H9 (cell line): ENCODE measurements around the gene CCNQ. TPM values are rescaled to one million over a fixed set of nuclear protein-coding genes. Genes with fewer than 3 reads are reported as not detected.

Source experiments
- DNase-seq: peaks from one replicate; pipeline ENCODE4 v3.0.0-alpha.2; 2017
- H2AFZ ChIP-seq: one replicate; pipeline ENCODE4 v1.6.1; 2013; ENCODE audit warnings: mild to moderate bottlenecking, low read length, control low read depth, moderate library complexity
- H2AK5ac ChIP-seq: 2 replicates; pipeline ENCODE4 v1.6.1; 2013; ENCODE audit warnings: low read length, control low read depth, mixed read lengths; ENCODE audit not compliant: insufficient read length
- H2BK120ac ChIP-seq: one replicate; pipeline ENCODE4 v1.6.1; 2013; ENCODE audit warnings: low read depth, mild to moderate bottlenecking, low read length, control low read depth, inconsistent platforms; ENCODE audit not compliant: poor library complexity, severe bottlenecking
- H2BK12ac ChIP-seq: 2 replicates; pipeline ENCODE4 v1.6.1; 2013; ENCODE audit warnings: low read length, control low read depth, mixed read lengths, low read depth; ENCODE audit not compliant: insufficient read length
- H2BK15ac ChIP-seq: 2 replicates; pipeline ENCODE4 v1.6.1; 2013; ENCODE audit warnings: low read depth, low read length, control low read depth
- H2BK20ac ChIP-seq: one replicate; pipeline ENCODE4 v1.6.1; 2013; ENCODE audit warnings: low read depth, mild to moderate bottlenecking, low read length, control low read depth, inconsistent platforms; ENCODE audit not compliant: poor library complexity, severe bottlenecking
- H2BK5ac ChIP-seq: 2 replicates; pipeline ENCODE4 v1.6.1; 2013; ENCODE audit warnings: low read length, control low read depth, mixed read lengths; ENCODE audit not compliant: insufficient read length
- H3K14ac ChIP-seq: 2 replicates; pipeline ENCODE4 v1.6.1; 2013; ENCODE audit warnings: low read length, control low read depth; ENCODE audit not compliant: insufficient read depth
- H3K18ac ChIP-seq: 2 replicates; pipeline ENCODE4 v1.6.1; 2013; ENCODE audit warnings: low read depth, mild to moderate bottlenecking, mixed read lengths, low read length, control low read depth; ENCODE audit not compliant: insufficient read length
- H3K23ac ChIP-seq: 2 replicates; pipeline ENCODE4 v1.6.1; 2013; ENCODE audit warnings: low read length, control low read depth, mixed read lengths, low read depth; ENCODE audit not compliant: insufficient read length
- H3K23me2 ChIP-seq: 2 replicates; pipeline ENCODE4 v1.6.1; 2013; ENCODE audit warnings: low read depth, mild to moderate bottlenecking, mixed read lengths, low read length, control low read depth; ENCODE audit not compliant: insufficient read length, poor library complexity, severe bottlenecking
- H3K27ac ChIP-seq: 2 replicates; pipeline ENCODE4 v1.5.1; 2013; ENCODE audit warnings: low read length, control low read depth, mixed read lengths, low read depth; ENCODE audit not compliant: insufficient read length
- H3K27me3 ChIP-seq: 2 replicates; pipeline ENCODE4 v1.6.1; 2013; ENCODE audit warnings: low read length, control low read depth, inconsistent platforms; ENCODE audit not compliant: insufficient read depth
- H3K4ac ChIP-seq: 2 replicates; pipeline ENCODE4 v1.6.1; 2013; ENCODE audit warnings: low read depth, mild to moderate bottlenecking, control low read depth, inconsistent platforms, low read length, moderate library complexity
- H3K4me1 ChIP-seq: 2 replicates; pipeline ENCODE4 v1.6.1; 2013; ENCODE audit warnings: low read length, control low read depth, inconsistent platforms; ENCODE audit not compliant: insufficient read depth
- H3K4me2 ChIP-seq: 2 replicates; pipeline ENCODE4 v1.6.1; 2013; ENCODE audit warnings: low read length, control low read depth, mixed read lengths; ENCODE audit not compliant: insufficient read length, insufficient read depth
- H3K56ac ChIP-seq: 2 replicates; pipeline ENCODE4 v1.6.1; 2013; ENCODE audit warnings: low read depth, mild to moderate bottlenecking, mixed read lengths, low read length, control low read depth; ENCODE audit not compliant: insufficient read length
- H3K79me1 ChIP-seq: 2 replicates; pipeline ENCODE4 v1.6.1; 2013; ENCODE audit warnings: low read depth, mild to moderate bottlenecking, moderate library complexity, low read length, control low read depth, inconsistent platforms; ENCODE audit not compliant: insufficient read depth, poor library complexity, severe bottlenecking
- H3K79me2 ChIP-seq: 2 replicates; pipeline ENCODE4 v1.6.1; 2013; ENCODE audit warnings: low read length, control low read depth, inconsistent platforms; ENCODE audit not compliant: insufficient read depth
- H3K9ac ChIP-seq: 2 replicates; pipeline ENCODE4 v1.6.1; 2013; ENCODE audit warnings: low read length, control low read depth, mixed read lengths; ENCODE audit not compliant: insufficient read length; ENCODE audit errors: extremely low read depth
- H3K9me3 ChIP-seq: one replicate; pipeline ENCODE4 v1.6.1; 2013; ENCODE audit warnings: low read depth, low read length, inconsistent platforms; ENCODE audit not compliant: control insufficient read depth
- H3T11ph ChIP-seq: one replicate; pipeline ENCODE4 v1.6.1; 2013; ENCODE audit warnings: mild to moderate bottlenecking, low read length, control low read depth, inconsistent platforms
- H4K20me1 ChIP-seq: one replicate; pipeline ENCODE4 v1.6.1; 2013; ENCODE audit not compliant: control insufficient read depth, insufficient read length, insufficient read depth
- H4K5ac ChIP-seq: 2 replicates; pipeline ENCODE4 v1.6.1; 2013; ENCODE audit warnings: low read depth, mild to moderate bottlenecking, mixed read lengths, low read length, control low read depth; ENCODE audit not compliant: insufficient read length
- H4K8ac ChIP-seq: replicated peaks from 2 replicates; pipeline ENCODE4 v1.6.1; 2013; ENCODE audit warnings: low read length, control low read depth, mixed read lengths, low read depth; ENCODE audit not compliant: insufficient read length
- H4K91ac ChIP-seq: 2 replicates; pipeline ENCODE4 v1.6.1; 2013; ENCODE audit warnings: low read depth, mild to moderate bottlenecking, moderate library complexity, mixed read lengths, low read length, control low read depth; ENCODE audit not compliant: insufficient read length
- H3K27ac Mint-ChIP-seq, 3 experiments: 2 replicates in 2 of 3; 3 replicates in 1 of 3; pipeline ENCODE4 v1.8.0; 2020 to 2021; ENCODE audit warnings: mixed read lengths in 3 of 3, mild to moderate bottlenecking in 1 of 3, moderate library complexity in 1 of 3
- H3K27me3 Mint-ChIP-seq: 2 replicates; pipeline ENCODE4 v1.8.0; 2021; ENCODE audit warnings: low read depth, mild to moderate bottlenecking, moderate library complexity, mixed read lengths
- H3K36me3 Mint-ChIP-seq, 3 experiments: 2 replicates in 2 of 3; 3 replicates in 1 of 3; pipeline ENCODE4 v1.8.0; 2020 to 2021; ENCODE audit warnings: low read depth in 3 of 3, mixed read lengths in 3 of 3; ENCODE audit not compliant: insufficient read depth in 1 of 3
- H3K4me1 Mint-ChIP-seq, 2 experiments: 2 replicates each; pipeline ENCODE4 v1.8.0; 2020; ENCODE audit warnings: mixed read lengths in 2 of 2
- H3K4me3 Mint-ChIP-seq, 2 experiments: 2 replicates in 1 of 2; 3 replicates in 1 of 2; pipeline ENCODE4 v1.8.0; 2020 to 2021; ENCODE audit warnings: mild to moderate bottlenecking in 2 of 2, mixed read lengths in 2 of 2, moderate library complexity in 1 of 2
- H3K9me3 Mint-ChIP-seq, 2 experiments: 2 replicates in 1 of 2; 3 replicates in 1 of 2; pipeline ENCODE4 v1.8.0; 2020; ENCODE audit warnings: mild to moderate bottlenecking in 2 of 2, mixed read lengths in 2 of 2, moderate library complexity in 1 of 2
- WGBS: extraction: QIAGEN DNeasy Blood & Tissue Kit; methylation state at CpG from one replicate; pipeline ENCODE4 v1.1.7; 2013; ENCODE audit warnings: missing lambda C conversion rate, low lambda C conversion rate, mixed read lengths; ENCODE audit not compliant: insufficient read length; ENCODE audit errors: extremely low coverage; 5-methylcytosine and 5-hydroxymethylcytosine counted together
- total RNA-seq: library from RNA; stranded (reverse); gene quantifications from 2 replicates; pipeline ENCODE4 v1.2.1, GENCODE V29; 2021
- TF ChIP-seq, protein P1 (sequence below): fragments of 200-600 bp; sonication (generic); conservative IDR thresholded peaks from 3 replicates; pipeline ENCODE4 v1.8.0; 2021; ENCODE audit warnings: antibody characterized with exemption, mild to moderate bottlenecking

CCNQ gene
- total RNA-seq, 1 experiment from 2014 or later = 18.4 TPM

DNA sequence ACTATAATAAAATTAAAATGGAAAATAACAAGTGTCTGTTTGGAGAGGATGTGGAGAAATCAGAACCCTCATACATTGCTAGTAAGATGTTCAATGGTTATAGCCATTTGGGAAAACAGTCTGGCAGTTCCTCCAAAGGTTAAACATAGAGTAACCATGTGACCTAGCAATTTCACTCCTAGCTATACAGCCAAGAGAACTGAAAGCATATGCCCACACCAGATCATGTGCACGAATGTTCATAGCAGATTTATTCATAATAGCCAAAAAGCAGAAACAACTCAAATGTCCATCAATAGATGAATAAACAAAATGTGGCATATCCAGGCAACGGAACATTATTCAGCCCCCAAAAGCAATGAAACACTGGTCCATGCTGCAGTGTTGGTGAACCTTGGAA, 9.4 kb upstream of the CCNQ start:
- H2BK5ac ChIP-seq = no peak overlapping the region
- no peaks in the 10 kb centered on the region; the same call in 1 of the 2 replicates for H3K27me3 ChIP-seq
- H2BK15ac ChIP-seq = no peak overlapping the region
- no peak overlapping the region for H3K27ac Mint-ChIP-seq
- no peak overlapping the region for H3K56ac ChIP-seq
- peaks cover 64 to 76% of the 10 kb centered on the region in 2 experiments for H3K9me3 Mint-ChIP-seq
- H2AK5ac ChIP-seq = no peak overlapping the region
- no peaks in the 10 kb centered on the region for H3K79me1 ChIP-seq
- H3K79me2 ChIP-seq = no peaks in the 10 kb centered on the region
- no peaks in the 10 kb centered on the region for H4K20me1 ChIP-seq
- no peak for DNase-seq
- no peak overlapping the region for H3K9ac ChIP-seq
- no peak overlapping the region for H4K8ac ChIP-seq
- no peak overlapping the region for H2BK20ac ChIP-seq
- H3K14ac ChIP-seq = no peak overlapping the region
- H3K9me3 ChIP-seq = peaks cover 29% of the 10 kb centered on the region
- peaks cover 84% of the 10 kb centered on the region for H3K27me3 Mint-ChIP-seq
- H3K27ac ChIP-seq = no peak overlapping the region
- peaks cover 0 to 3% (median 0%) of the 10 kb centered on the region in 3 experiments; a peak in 3 of 7 replicates for H3K36me3 Mint-ChIP-seq
- no peak overlapping the region for H3K4me3 Mint-ChIP-seq
- no peak overlapping the region for H3K4ac ChIP-seq
- TF ChIP-seq, protein P1, sequence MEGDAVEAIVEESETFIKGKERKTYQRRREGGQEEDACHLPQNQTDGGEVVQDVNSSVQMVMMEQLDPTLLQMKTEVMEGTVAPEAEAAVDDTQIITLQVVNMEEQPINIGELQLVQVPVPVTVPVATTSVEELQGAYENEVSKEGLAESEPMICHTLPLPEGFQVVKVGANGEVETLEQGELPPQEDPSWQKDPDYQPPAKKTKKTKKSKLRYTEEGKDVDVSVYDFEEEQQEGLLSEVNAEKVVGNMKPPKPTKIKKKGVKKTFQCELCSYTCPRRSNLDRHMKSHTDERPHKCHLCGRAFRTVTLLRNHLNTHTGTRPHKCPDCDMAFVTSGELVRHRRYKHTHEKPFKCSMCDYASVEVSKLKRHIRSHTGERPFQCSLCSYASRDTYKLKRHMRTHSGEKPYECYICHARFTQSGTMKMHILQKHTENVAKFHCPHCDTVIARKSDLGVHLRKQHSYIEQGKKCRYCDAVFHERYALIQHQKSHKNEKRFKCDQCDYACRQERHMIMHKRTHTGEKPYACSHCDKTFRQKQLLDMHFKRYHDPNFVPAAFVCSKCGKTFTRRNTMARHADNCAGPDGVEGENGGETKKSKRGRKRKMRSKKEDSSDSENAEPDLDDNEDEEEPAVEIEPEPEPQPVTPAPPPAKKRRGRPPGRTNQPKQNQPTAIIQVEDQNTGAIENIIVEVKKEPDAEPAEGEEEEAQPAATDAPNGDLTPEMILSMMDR = no peak
- no peak overlapping the region for H3K18ac ChIP-seq
- no CpG with 5 or more reads among the region's 2 CpGs for WGBS
- no peak overlapping the region for H3T11ph ChIP-seq
- no peak overlapping the region for H4K5ac ChIP-seq
- 0 out of 4 replicates have a peak, but pooled peaks cover 0 to 3% of the 10 kb centered on the region in 2 experiments for H3K4me1 Mint-ChIP-seq
- H3K4me2 ChIP-seq = no peak overlapping the region
- no peak overlapping the region for H2AFZ ChIP-seq
- no peak overlapping the region for H2BK12ac ChIP-seq
- no peaks in the 10 kb centered on the region for H3K4me1 ChIP-seq
- H3K23ac ChIP-seq = no peak overlapping the region
- peaks cover 5% of the 10 kb centered on the region for H3K23me2 ChIP-seq
- no peak overlapping the region for H2BK120ac ChIP-seq
- H4K91ac ChIP-seq = no peak overlapping the region
